OCI-LY1 (cell line): ENCODE measurements around the gene U2AF1.
"Not testable (repeated sequence)": the region's sequence is repeated elsewhere in the genome, so short reads cannot be mapped to it uniquely, and the experiment has no call there.

ENCODE experiments used
- H2AFZ ChIP-seq: fragments of 200-600 bp; sonication (generic), shearing (Covaris generic); 2 replicates; pipeline ENCODE4 v1.6.0; 2014; ENCODE audit warnings: antibody characterized with exemption, mild to moderate bottlenecking, low read length
- H3F3A ChIP-seq: fragments of 200-600 bp; sonication (generic), shearing (Covaris generic); 2 replicates; pipeline ENCODE4 v1.6.0; 2014; ENCODE audit warnings: mild to moderate bottlenecking, antibody characterized with exemption, low read length, moderate library complexity; ENCODE audit not compliant: insufficient read depth
- H3K27ac ChIP-seq: fragments of 200-600 bp; sonication (generic); 2 replicates; pipeline ENCODE4 v1.5.1; 2014; ENCODE audit warnings: low read length, mixed run types, mild to moderate bottlenecking, low read depth; ENCODE audit not compliant: poor library complexity, severe bottlenecking
- H3K27me3 ChIP-seq: fragments of 200-600 bp; sonication (generic); 2 replicates; pipeline ENCODE4 v1.6.0; 2014; ENCODE audit warnings: antibody characterized with exemption, mild to moderate bottlenecking, low read length, moderate library complexity; ENCODE audit not compliant: insufficient read depth
- H3K36me3 ChIP-seq: fragments of 200-600 bp; sonication (generic); 2 replicates; pipeline ENCODE4 v1.6.1; 2014; ENCODE audit warnings: mild to moderate bottlenecking, antibody characterized with exemption, low read length, moderate library complexity, mixed read lengths; ENCODE audit not compliant: insufficient read depth
- H3K4me1 ChIP-seq: fragments of 200-600 bp; sonication (generic); 2 replicates; pipeline ENCODE4 v1.5.1; 2014; ENCODE audit warnings: mild to moderate bottlenecking, low read length, moderate library complexity; ENCODE audit not compliant: insufficient read depth, severe bottlenecking
- H3K4me2 ChIP-seq: fragments of 200-600 bp; sonication (generic), shearing (Covaris generic); 2 replicates; pipeline ENCODE4 v1.6.1; 2014; ENCODE audit warnings: low read length
- H3K4me3 ChIP-seq: fragments of 200-600 bp; sonication (generic); 2 replicates; pipeline ENCODE4 v1.5.1; 2014; ENCODE audit warnings: low read length, low read depth, mild to moderate bottlenecking, mixed read lengths; ENCODE audit not compliant: poor library complexity, severe bottlenecking
- H3K79me2 ChIP-seq: fragments of 200-600 bp; shearing (Covaris generic); 2 replicates; pipeline ENCODE4 v1.6.1; 2016; ENCODE audit warnings: mixed run types, low read length, mixed read lengths; ENCODE audit not compliant: insufficient read depth
- H3K9ac ChIP-seq: fragments of 200-600 bp; sonication (generic), shearing (Covaris generic); 2 replicates; pipeline ENCODE4 v1.6.1; 2014; ENCODE audit warnings: mild to moderate bottlenecking, low read length, mixed read lengths
- H3K9me2 ChIP-seq: fragments of 200-600 bp; sonication (generic), shearing (Covaris generic); 2 replicates; pipeline ENCODE4 v1.6.1; 2014; ENCODE audit warnings: low read depth, mild to moderate bottlenecking, low read length, mixed read lengths
- H3K9me3 ChIP-seq: fragments of 200-600 bp; shearing (Covaris generic); 2 replicates; pipeline ENCODE4 v1.6.1; 2014; ENCODE audit warnings: low read length, mixed read lengths
- H4K20me1 ChIP-seq: fragments of 200-600 bp; sonication (generic), shearing (Covaris generic); 2 replicates; pipeline ENCODE4 v1.6.0; 2016; ENCODE audit warnings: mild to moderate bottlenecking, low read length; ENCODE audit not compliant: insufficient read depth

Gene U2AF1

DNA sequence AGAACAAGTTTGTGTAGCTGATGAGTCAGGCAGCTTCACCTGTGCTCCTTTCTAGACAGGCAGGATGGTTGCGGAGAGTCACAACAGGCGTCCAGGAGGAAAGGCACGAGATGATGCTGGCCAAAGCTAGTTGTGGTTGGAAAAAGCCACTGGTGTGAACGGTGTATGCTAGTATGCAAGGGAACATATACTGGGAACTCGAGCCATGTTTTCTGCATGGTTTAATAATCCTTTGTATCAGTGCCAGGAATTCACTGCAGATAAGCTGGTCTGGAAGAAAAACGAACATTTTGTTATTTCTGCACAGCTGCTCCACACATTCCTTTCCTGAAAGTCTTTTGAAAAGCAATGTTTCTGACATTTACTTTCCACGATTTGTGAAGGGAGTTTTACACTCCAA, 22.7 kb upstream of the U2AF1 start:
- not testable (repeated sequence) for H3F3A ChIP-seq, H4K20me1 ChIP-seq, H3K27ac ChIP-seq, H3K4me1 ChIP-seq, H3K9me3 ChIP-seq, H3K9ac ChIP-seq, H2AFZ ChIP-seq, H3K79me2 ChIP-seq, H3K36me3 ChIP-seq, H3K27me3 ChIP-seq, H3K4me2 ChIP-seq, H3K4me3 ChIP-seq, H3K9me2 ChIP-seq

DNA sequence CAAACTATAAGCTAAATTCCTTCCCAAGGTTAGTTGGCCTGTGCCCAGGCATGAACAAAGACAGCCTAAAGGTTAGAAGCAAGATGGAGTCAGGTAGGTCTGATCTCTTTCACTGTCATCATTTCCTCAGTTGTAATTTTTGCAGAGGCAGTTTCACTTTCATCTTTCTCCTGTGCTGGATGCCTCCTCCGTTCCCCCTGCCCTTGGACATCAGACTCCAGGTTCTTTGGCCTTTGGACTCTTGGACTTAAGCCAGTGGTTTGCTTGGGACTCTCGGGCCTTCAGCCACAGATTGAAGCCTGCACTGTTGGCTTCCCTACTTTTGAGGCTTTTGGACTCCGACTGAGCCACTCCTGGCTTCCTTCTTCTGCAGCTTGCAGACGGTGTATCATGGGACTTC, 8.6 kb upstream of the U2AF1 start:
- not testable (repeated sequence) for H3F3A ChIP-seq, H3K4me2 ChIP-seq, H3K4me1 ChIP-seq, H3K9ac ChIP-seq, H3K36me3 ChIP-seq, H3K27ac ChIP-seq, H3K27me3 ChIP-seq, H3K9me3 ChIP-seq, H3K79me2 ChIP-seq, H2AFZ ChIP-seq, H4K20me1 ChIP-seq, H3K4me3 ChIP-seq, H3K9me2 ChIP-seq

DNA sequence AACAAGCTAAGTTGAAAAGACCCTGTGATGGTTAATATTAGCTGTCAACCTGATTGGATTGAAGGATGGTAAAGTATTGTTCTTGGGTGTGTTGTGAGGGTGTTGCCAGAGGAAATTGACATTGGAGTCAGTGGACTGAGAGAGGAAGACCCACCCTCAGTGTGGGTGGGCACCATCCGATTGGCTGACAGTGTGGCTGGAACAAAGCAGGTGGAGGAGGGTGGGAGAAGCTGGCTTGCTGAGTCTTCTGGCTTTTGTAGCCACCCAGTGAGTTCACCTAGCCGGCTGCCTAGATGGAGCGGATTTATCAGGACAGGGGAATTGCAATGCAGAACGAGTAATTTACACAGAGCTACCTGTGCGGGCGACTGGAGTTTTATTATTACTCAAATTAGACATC, 7.1 kb upstream of the U2AF1 start:
- not testable (repeated sequence) for H3F3A ChIP-seq, H3K36me3 ChIP-seq, H3K79me2 ChIP-seq, H3K9me2 ChIP-seq, H3K4me1 ChIP-seq, H3K9me3 ChIP-seq, H3K27me3 ChIP-seq, H3K4me2 ChIP-seq, H3K27ac ChIP-seq, H4K20me1 ChIP-seq, H3K4me3 ChIP-seq, H2AFZ ChIP-seq, H3K9ac ChIP-seq

DNA sequence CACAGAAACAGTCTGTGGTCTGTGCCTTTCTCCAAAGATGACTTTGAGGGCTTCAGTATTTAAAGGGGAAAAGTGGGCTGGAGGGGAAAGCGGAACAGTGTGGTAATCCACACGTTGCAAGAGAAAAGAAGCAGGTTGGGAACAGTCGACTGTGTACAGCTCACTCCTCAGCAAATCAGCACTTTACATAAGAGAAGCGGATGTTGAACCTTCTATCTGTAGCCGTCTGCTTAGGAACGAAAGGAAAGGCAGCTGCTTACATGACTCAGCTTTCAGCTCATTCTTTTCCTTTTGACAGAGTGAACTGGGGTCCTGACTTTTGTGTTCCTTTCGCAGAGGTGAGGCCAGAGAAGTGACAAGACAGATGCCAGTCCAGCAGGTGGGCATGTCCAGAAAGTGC, 1.6 kb upstream of the U2AF1 start:
- H3K27me3 ChIP-seq, H3K9me2 ChIP-seq, H3K27ac ChIP-seq, H3F3A ChIP-seq, H3K4me2 ChIP-seq, H3K4me1 ChIP-seq, H3K9me3 ChIP-seq, H4K20me1 ChIP-seq, H2AFZ ChIP-seq, H3K4me3 ChIP-seq, H3K9ac ChIP-seq, H3K79me2 ChIP-seq, H3K36me3 ChIP-seq: not testable (repeated sequence)

DNA sequence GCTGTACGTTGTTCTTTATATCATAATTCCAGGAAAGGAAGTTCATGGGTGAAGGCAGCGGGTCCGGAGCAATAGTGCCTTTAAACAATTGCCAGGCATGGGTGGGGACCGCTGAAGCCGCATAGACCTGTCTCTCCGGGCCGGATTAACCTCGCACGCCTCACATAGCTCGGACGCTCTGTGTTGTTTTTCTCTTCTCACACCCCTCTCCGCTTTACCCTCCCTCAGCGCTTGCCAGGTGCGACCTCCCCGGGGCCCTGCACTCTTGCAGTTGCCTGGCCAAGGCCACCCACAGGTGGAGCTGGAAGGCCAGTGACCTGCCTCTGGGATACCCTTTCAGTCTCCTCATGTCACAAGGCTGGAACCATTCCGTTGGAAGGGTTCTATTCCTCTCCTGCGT, 807 bp upstream of the U2AF1 start:
- H3K79me2 ChIP-seq, H3K9me3 ChIP-seq, H3K4me3 ChIP-seq, H3K27ac ChIP-seq, H3F3A ChIP-seq, H2AFZ ChIP-seq, H4K20me1 ChIP-seq, H3K36me3 ChIP-seq, H3K9me2 ChIP-seq, H3K4me1 ChIP-seq, H3K27me3 ChIP-seq, H3K4me2 ChIP-seq, H3K9ac ChIP-seq: not testable (repeated sequence)

DNA sequence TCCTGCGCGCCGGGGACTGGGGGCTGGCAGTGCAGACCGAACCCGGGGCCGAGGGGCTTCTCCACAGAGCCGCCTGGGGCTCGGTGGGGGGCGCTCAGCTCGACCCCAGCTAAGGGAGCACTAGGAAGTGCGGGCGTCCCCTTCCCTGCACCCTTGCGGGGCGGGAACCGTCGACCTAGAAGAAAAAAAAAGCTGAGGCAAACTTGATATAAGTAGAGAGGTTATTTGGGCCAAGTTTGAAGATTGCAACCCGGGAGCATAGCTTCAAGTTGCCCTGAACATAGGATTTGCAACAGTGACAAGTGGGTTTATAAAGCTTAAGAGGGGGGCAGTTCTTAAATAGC, 396 bp upstream of the U2AF1 start:
- H3K4me3 ChIP-seq, H3K9me3 ChIP-seq, H3K79me2 ChIP-seq, H3K27ac ChIP-seq, H3K27me3 ChIP-seq, H3K4me2 ChIP-seq, H3F3A ChIP-seq, H3K4me1 ChIP-seq, H3K9me2 ChIP-seq, H3K9ac ChIP-seq, H3K36me3 ChIP-seq, H4K20me1 ChIP-seq, H2AFZ ChIP-seq: not testable (repeated sequence)

DNA sequence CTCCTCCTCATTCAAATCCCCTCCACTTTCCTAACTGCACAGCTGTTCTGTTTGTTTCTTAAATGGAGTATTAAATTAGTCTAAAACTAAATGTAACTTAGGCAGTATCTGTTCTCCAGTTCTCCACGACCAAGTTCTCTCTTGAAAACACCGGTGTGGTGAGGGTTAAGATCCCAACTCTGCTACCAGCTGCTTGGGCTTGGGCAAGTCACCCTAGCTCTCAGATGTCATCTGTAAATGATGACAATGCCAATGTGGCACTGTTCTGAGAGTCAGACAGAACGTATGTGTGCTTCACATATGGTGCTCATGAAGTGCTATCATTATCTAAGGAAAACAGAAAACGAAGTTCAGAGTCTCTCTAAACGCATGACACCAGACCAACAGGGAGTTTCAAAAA, 2.7 kb downstream of the U2AF1 start:
- not testable (repeated sequence) for H2AFZ ChIP-seq, H3K4me2 ChIP-seq, H3K9me2 ChIP-seq, H3K27ac ChIP-seq, H3K4me3 ChIP-seq, H3K9ac ChIP-seq, H4K20me1 ChIP-seq, H3K9me3 ChIP-seq, H3K27me3 ChIP-seq, H3K36me3 ChIP-seq, H3K79me2 ChIP-seq, H3K4me1 ChIP-seq, H3F3A ChIP-seq

DNA sequence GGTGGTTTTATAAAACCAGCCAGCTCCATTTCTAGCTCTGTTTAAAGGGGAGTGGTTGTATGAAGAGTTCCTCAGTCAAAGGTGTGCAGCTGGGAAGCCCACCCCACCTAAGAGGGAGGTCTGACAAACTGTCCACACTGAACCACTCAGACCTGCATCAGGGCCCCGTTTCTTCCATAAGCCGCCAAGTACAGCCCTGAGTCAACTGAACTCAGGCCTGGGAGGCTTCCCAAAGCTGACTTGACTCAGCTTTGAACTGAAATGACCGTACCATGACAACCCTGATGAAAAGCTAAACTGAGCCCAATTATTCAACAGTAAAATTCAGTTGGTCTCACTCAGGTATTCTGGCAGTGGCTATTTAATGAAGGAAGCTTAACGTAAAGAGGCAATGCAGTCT, 5.1 kb downstream of the U2AF1 start:
- H2AFZ ChIP-seq, H3K9me2 ChIP-seq, H3K4me3 ChIP-seq, H3K27ac ChIP-seq, H4K20me1 ChIP-seq, H3K9me3 ChIP-seq, H3F3A ChIP-seq, H3K36me3 ChIP-seq, H3K4me1 ChIP-seq, H3K79me2 ChIP-seq, H3K27me3 ChIP-seq, H3K4me2 ChIP-seq, H3K9ac ChIP-seq: not testable (repeated sequence)
